ENCODE data around the gene RPS6KA5. TPM values are rescaled to one million over a fixed set of nuclear protein-coding genes. Genes with fewer than 3 reads are reported as not detected.
A peak's percentile ranks its signal among the peaks of the same experiment; 100 is the strongest.

The RPS6KA5 gene
- total RNA-seq, 1 donor from 2014 or later = 1.0 TPM

DNA sequence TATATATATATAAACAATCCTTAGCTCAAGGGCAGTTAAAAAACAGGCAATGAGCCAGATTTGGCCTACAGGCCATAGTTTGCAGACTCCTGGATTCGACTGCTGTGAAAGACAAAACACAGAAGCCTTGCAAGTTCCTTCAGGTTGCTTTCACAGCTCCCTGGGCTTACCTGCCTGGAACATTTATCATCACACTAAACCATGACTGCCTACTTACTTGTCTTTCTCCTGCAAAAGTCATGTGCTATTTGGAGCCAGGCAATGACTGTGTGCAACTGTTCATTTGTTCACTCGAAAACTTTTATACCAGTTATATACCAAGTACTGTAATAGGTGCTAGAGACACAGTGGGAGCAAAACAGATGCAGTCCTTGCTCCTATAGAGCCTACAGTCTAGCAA lies 2.2 kb upstream of the RPS6KA5 start:
- Mint-ChIP-seq H3K9me3 (ENCODE audit: unreplicated experiment) (no peaks in the 10 kb centered on the region), H3K36me3 (ENCODE audit: low read depth, unreplicated experiment) (no peaks in the 10 kb centered on the region), H3K4me3 (ENCODE audit: unreplicated experiment) (no peak overlapping the region), H3K4me1 (ENCODE audit: low read depth, unreplicated experiment) (peaks cover 6% of the 10 kb centered on the region), H3K27me3 (ENCODE audit: low read depth, unreplicated experiment) (no peaks in the 10 kb centered on the region), H3K27ac (ENCODE audit: unreplicated experiment) (no peak overlapping the region)
- Histone ChIP-seq H2AFZ (ENCODE audit: low read depth, low read length) (no peak overlapping the region), H3K9ac (ENCODE audit: low read length) (no peak overlapping the region), H4K20me1 (ENCODE audit: insufficient read depth, low read length) (no peaks in the 10 kb centered on the region), H3K27me3 (ENCODE audit: insufficient read depth, low read length) (peaks cover 2% of the 10 kb centered on the region), H3K79me2 (ENCODE audit: insufficient read depth, low read length) (no peaks in the 10 kb centered on the region), H3K27ac (ENCODE audit: low read depth, low read length) (no peak overlapping the region), H3K9me3 (ENCODE audit: insufficient read depth, low read depth, low read length) (no peaks in the 10 kb centered on the region), H3K4me1 (ENCODE audit: insufficient read depth, low read length) (peaks cover 14% of the 10 kb centered on the region), H3K4me3 (ENCODE audit: insufficient read depth, low read depth, low read length) (no peak overlapping the region), H3K4me2 (ENCODE audit: low read length) (no peak overlapping the region), H3K36me3 (ENCODE audit: insufficient read depth, low read length) (no peaks in the 10 kb centered on the region)
- DNase-seq (ENCODE audit: low read depth) (no peak), FAIRE-seq (no peak)
- TF ChIP-seq, protein P1, sequence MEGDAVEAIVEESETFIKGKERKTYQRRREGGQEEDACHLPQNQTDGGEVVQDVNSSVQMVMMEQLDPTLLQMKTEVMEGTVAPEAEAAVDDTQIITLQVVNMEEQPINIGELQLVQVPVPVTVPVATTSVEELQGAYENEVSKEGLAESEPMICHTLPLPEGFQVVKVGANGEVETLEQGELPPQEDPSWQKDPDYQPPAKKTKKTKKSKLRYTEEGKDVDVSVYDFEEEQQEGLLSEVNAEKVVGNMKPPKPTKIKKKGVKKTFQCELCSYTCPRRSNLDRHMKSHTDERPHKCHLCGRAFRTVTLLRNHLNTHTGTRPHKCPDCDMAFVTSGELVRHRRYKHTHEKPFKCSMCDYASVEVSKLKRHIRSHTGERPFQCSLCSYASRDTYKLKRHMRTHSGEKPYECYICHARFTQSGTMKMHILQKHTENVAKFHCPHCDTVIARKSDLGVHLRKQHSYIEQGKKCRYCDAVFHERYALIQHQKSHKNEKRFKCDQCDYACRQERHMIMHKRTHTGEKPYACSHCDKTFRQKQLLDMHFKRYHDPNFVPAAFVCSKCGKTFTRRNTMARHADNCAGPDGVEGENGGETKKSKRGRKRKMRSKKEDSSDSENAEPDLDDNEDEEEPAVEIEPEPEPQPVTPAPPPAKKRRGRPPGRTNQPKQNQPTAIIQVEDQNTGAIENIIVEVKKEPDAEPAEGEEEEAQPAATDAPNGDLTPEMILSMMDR (IDR thresholded peaks at IDR 0.05; ENCODE audit: insufficient read depth, low read depth, low read length) = no peak
- TF ChIP-seq EZH2 (IDR thresholded peaks at IDR 0.05; ENCODE audit: insufficient read depth, low read length) = no peak

DNA sequence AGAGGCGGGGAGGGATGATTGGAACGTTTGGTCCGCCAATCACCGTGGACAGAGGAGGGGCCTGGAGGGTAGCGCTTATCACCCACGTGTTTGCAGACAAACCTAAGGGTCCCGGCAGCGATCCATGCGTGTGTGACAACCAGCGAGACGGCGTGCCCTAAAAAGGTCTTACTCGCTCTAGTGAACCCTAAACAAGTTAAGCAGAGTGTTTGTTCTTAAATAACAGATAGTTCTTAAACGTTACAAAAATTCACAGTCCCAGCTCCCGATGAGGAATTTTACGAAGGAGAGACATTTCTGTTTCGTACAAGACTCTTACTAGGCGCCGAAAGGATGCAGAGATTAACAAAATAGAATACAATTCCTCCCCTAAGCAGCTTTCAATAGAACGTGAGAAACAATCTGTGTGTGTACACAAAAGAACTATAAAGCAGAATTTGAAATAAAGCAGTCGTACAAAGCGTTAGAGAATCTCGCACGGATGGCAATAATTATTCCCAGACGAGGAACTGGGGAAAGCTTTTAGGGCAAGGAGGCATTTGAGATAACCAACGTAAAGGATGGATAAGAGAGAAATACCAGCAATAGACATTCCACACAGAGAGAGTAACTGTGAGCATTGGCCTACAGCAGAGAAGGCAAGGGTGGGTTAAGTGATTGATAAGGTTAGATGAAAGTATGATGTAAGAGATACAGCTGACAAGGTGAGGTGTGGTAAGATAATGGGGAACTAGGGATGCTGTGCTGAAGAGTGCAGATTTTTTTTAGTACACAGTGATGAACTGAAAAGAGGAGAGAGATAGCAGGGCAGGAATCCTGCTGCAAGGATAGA lies 831 bp upstream of the RPS6KA5 start:
- H3K36me3 ChIP-seq (ENCODE audit: insufficient read depth, low read length) = no peaks in the 10 kb centered on the region
- H3K36me3 Mint-ChIP-seq (ENCODE audit: low read depth, unreplicated experiment) = no peaks in the 10 kb centered on the region
- H3K4me3 ChIP-seq (ENCODE audit: insufficient read depth, low read depth, low read length) = peak overlapping the region; percentile 62
- H3K4me1 Mint-ChIP-seq (ENCODE audit: low read depth, unreplicated experiment) = peaks cover 6% of the 10 kb centered on the region
- no peak for TF ChIP-seq EZH2 (IDR thresholded peaks at IDR 0.05; ENCODE audit: insufficient read depth, low read length)
- TF ChIP-seq, protein P1 (IDR thresholded peaks at IDR 0.05; ENCODE audit: insufficient read depth, low read depth, low read length) = no peak
- DNase-seq (ENCODE audit: low read depth) (no peak), FAIRE-seq (no peak)
- H3K27ac Mint-ChIP-seq (ENCODE audit: unreplicated experiment) = no peak overlapping the region
- no peaks in the 10 kb centered on the region for H3K9me3 Mint-ChIP-seq (ENCODE audit: unreplicated experiment)
- H2AFZ ChIP-seq (ENCODE audit: low read depth, low read length) = peak overlapping the region; percentile 76
- no peaks in the 10 kb centered on the region for H3K9me3 ChIP-seq (ENCODE audit: insufficient read depth, low read depth, low read length)
- H3K27me3 Mint-ChIP-seq (ENCODE audit: low read depth, unreplicated experiment) = no peaks in the 10 kb centered on the region
- no peaks in the 10 kb centered on the region for H3K79me2 ChIP-seq (ENCODE audit: insufficient read depth, low read length)
- peaks cover 2% of the 10 kb centered on the region for H3K27me3 ChIP-seq (ENCODE audit: insufficient read depth, low read length)
- peak overlapping the region; percentile 87 for H3K4me2 ChIP-seq (ENCODE audit: low read length)
- H3K4me3 Mint-ChIP-seq (ENCODE audit: unreplicated experiment) = no peak overlapping the region
- peak overlapping the region; percentile 2 for H3K27ac ChIP-seq (ENCODE audit: low read depth, low read length)
- peak overlapping the region; percentile 72 for H3K9ac ChIP-seq (ENCODE audit: low read length)
- no peaks in the 10 kb centered on the region for H4K20me1 ChIP-seq (ENCODE audit: insufficient read depth, low read length)
- H3K4me1 ChIP-seq (ENCODE audit: insufficient read depth, low read length) = peaks cover 14% of the 10 kb centered on the region

Data from astrocyte (in vitro differentiated cells and primary cell).